ENCODE measurements around the gene TRIM2.

DNA sequence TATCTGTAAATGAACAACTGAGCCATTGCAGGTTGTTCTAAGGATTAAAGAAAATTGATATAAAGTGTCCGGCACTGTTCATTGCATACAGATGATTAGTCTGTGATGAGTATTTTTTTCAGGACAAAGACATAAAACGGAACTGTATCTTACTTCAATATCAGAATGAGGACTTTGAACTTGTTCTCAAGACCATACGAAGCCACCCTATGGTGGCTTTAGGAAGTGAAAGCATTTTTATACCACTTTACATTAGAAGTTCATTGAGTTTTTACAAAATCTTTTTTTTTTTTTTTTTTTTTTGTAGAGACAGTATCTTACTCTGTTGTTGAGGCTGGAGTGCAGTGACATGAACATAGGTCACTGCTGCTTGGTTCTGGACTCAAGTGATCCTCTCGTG, 45.2 kb upstream of the TRIM2 start:
- TF ChIP-seq, protein P1, sequence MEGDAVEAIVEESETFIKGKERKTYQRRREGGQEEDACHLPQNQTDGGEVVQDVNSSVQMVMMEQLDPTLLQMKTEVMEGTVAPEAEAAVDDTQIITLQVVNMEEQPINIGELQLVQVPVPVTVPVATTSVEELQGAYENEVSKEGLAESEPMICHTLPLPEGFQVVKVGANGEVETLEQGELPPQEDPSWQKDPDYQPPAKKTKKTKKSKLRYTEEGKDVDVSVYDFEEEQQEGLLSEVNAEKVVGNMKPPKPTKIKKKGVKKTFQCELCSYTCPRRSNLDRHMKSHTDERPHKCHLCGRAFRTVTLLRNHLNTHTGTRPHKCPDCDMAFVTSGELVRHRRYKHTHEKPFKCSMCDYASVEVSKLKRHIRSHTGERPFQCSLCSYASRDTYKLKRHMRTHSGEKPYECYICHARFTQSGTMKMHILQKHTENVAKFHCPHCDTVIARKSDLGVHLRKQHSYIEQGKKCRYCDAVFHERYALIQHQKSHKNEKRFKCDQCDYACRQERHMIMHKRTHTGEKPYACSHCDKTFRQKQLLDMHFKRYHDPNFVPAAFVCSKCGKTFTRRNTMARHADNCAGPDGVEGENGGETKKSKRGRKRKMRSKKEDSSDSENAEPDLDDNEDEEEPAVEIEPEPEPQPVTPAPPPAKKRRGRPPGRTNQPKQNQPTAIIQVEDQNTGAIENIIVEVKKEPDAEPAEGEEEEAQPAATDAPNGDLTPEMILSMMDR (optimal IDR thresholded peaks at IDR 0.05 in 1 of 3, IDR thresholded peaks at IDR 0.05 in 1 of 3, conservative IDR thresholded peaks at IDR 0.05 in 1 of 3; ENCODE audit: extremely low read depth in 1 of 3, insufficient read depth in 2 of 3, low read length in 3 of 3), result no peak
- no peak for TF ChIP-seq EZH2 (IDR thresholded peaks at IDR 0.05; ENCODE audit: low read length)
